Kidney (tissue), 14 donors: ENCODE data around the gene SORCS3. TPM values are rescaled to one million over a fixed set of nuclear protein-coding genes. Genes with fewer than 3 reads are reported as not detected.

Experiments used
- DNase-seq, 5 donors: peaks; one replicate each; pipeline ENCODE4 v3.0.0-alpha.2; 2013 to 2020
- FAIRE-seq: peaks from 2 replicates; lab custom pipeline; 2012; peaks lifted over from hg19 to GRCh38; lab: Jason Lieb, UNC
- H3K27ac ChIP-seq, 2 donors: one replicate each; pipeline ENCODE4 v1.7.0; 2013; ENCODE audit warnings: low read depth in 2 of 2, low read length in 2 of 2, inconsistent platforms in 1 of 2
- H3K27me3 ChIP-seq: one replicate; pipeline ENCODE4 v1.7.1; 2013; ENCODE audit warnings: low read length, inconsistent platforms; ENCODE audit not compliant: control insufficient read depth, insufficient read depth
- H3K36me3 ChIP-seq, 3 donors: one replicate each; pipeline versions ENCODE4 v1.7.0 to v1.7.1; 2013; ENCODE audit warnings: low read length in 3 of 3, control low read depth in 1 of 3, inconsistent platforms in 1 of 3; ENCODE audit not compliant: insufficient read depth in 3 of 3, control insufficient read depth in 2 of 3
- H3K4me1 ChIP-seq, 3 donors: one replicate each; pipeline versions ENCODE4 v1.7.0 to v1.7.1; 2013; ENCODE audit warnings: low read length in 3 of 3, inconsistent platforms in 1 of 3, low read depth in 1 of 3; ENCODE audit not compliant: control insufficient read depth in 2 of 3, insufficient read depth in 2 of 3
- H3K4me3 ChIP-seq, 3 donors: one replicate each; pipeline versions ENCODE4 v1.7.0 to v1.8.1; 2013; ENCODE audit warnings: low read length in 3 of 3, control low read depth in 1 of 3, inconsistent platforms in 1 of 3
- H3K9ac ChIP-seq, 3 donors: one replicate each; pipeline versions ENCODE4 v1.7.0 to v1.7.1; 2013; ENCODE audit warnings: low read length in 3 of 3, control low read depth in 1 of 3, inconsistent platforms in 1 of 3
- H3K9me3 ChIP-seq, 3 donors: one replicate each; pipeline versions ENCODE4 v1.7.0 to v1.7.1; 2013; ENCODE audit warnings: low read length in 3 of 3, control low read depth in 1 of 3, inconsistent platforms in 1 of 3; ENCODE audit not compliant: control insufficient read depth in 2 of 3, insufficient read depth in 1 of 3
- CTCF ChIP-seq: IDR thresholded peaks from 3 replicates; pipeline ENCODE4 v1.5.1; 2012; ENCODE audit warnings: mild to moderate bottlenecking, moderate library complexity, borderline replicate concordance; ENCODE audit not compliant: insufficient read depth; ENCODE audit errors: extremely low read depth
- intact Hi-C: fragments of 100-400 bp; cut with DNase I; formaldehyde crosslinking; loops from one replicate; pipeline ENCODE4 v1.11.1; 2022
- polyA plus RNA-seq: library from polyadenylated mRNA; stranded (reverse); fragments of 350-450 nt; fragmentation: Illumina TruSeq; extraction: RNeasy Lipid Tissue Mini Kit (QIAGEN cat#74804); gene quantifications from one replicate; pipeline ENCODE4 v1.2.3, GENCODE V29; 2014; ENCODE audit warnings: low read depth, low replicate concordance; ENCODE audit not compliant: insufficient read depth
- total RNA-seq: library from RNA; stranded (reverse); fragmentation: NEBNext Ultra II Directional; extraction: Animal tissue kit (Norgen Biotek cat#: 25700); gene quantifications from one replicate; pipeline ENCODE4 v1.2.1, GENCODE V29; 2021
- donor health status: control.
- donor health status: control.
- donor health status: control.
- donor health status: control.
- donor health status: control.
- donor health status: DM: yes; HTN: yes; CAD: no.
- donor health status: Normal renal cell carcinoma (clear cell type).

Gene SORCS3
- total and polyA plus RNA-seq, 2 donors from 2014 or later = 0.52 to 1.1 TPM

GRCh38 chr10:104957178-104957841 lies 316.2 kb downstream of the SORCS3 start:
- H3K36me3 ChIP-seq = no peaks in the 10 kb centered on the region
- no peak for TF ChIP-seq CTCF
- intact Hi-C loops = no loop called here
- no peaks in the 10 kb centered on the region for H3K27me3 ChIP-seq
- H3K4me1 ChIP-seq = no peaks in the 10 kb centered on the region
- H3K27ac ChIP-seq = no peak overlapping the region
- H3K9me3 ChIP-seq = no peaks in the 10 kb centered on the region
- no peak overlapping the region for H3K9ac ChIP-seq
- FAIRE-seq (no peak), DNase-seq (no peak)
- H3K4me3 ChIP-seq = no peak overlapping the region

GRCh38 chr10:104966563-104967297 lies 325.6 kb downstream of the SORCS3 start:
- no peak overlapping the region for H3K9ac ChIP-seq
- FAIRE-seq = no peak

GRCh38 chr10:104980368-104980767 lies 339.3 kb downstream of the SORCS3 start:
- H3K27me3 ChIP-seq = no peaks in the 10 kb centered on the region
- DNase-seq (no peak), FAIRE-seq (no peak)
- no peaks in the 10 kb centered on the region for H3K9me3 ChIP-seq
- no peak for TF ChIP-seq CTCF
- H3K27ac ChIP-seq = no peak overlapping the region
- H3K4me1 ChIP-seq = no peaks in the 10 kb centered on the region
- no peak overlapping the region for H3K4me3 ChIP-seq
- H3K36me3 ChIP-seq = no peaks in the 10 kb centered on the region
- intact Hi-C loops = no loop called here
- no peak overlapping the region for H3K9ac ChIP-seq

More at GRCh38 chr10:104966563-104967297, 325.6 kb downstream of the SORCS3 start:
- H3K27ac ChIP-seq = no peak overlapping the region
- no peak for DNase-seq
- no peak overlapping the region for H3K4me3 ChIP-seq
- no peaks in the 10 kb centered on the region for H3K4me1 ChIP-seq
- no peaks in the 10 kb centered on the region for H3K9me3 ChIP-seq
- H3K27me3 ChIP-seq = no peaks in the 10 kb centered on the region
- H3K36me3 ChIP-seq = no peaks in the 10 kb centered on the region
- intact Hi-C loops = no loop called here
- no peak for TF ChIP-seq CTCF
